Muscle of leg (tissue), 11 donors: ENCODE measurements around the gene CREBBP. TPM values are rescaled to one million over a fixed set of nuclear protein-coding genes. Genes with fewer than 3 reads are reported as not detected.
A peak's percentile ranks its signal among the peaks of the same experiment; 100 is the strongest.

Experiments
- DNase-seq: peaks from one replicate; pipeline ENCODE4 v3.0.0; 2013
- H3K27ac ChIP-seq: one replicate; pipeline ENCODE4 v1.5.1; 2013; ENCODE audit warnings: mild to moderate bottlenecking, low read length, control low read depth
- H3K27me3 ChIP-seq: one replicate; pipeline ENCODE4 v1.6.1; 2013; ENCODE audit warnings: low read length; ENCODE audit not compliant: control insufficient read depth, insufficient read depth
- H3K36me3 ChIP-seq: one replicate; pipeline ENCODE4 v1.6.1; 2013; ENCODE audit warnings: low read length; ENCODE audit not compliant: control insufficient read depth, insufficient read depth
- H3K4me1 ChIP-seq: one replicate; pipeline ENCODE4 v1.6.1; 2013; ENCODE audit warnings: low read length; ENCODE audit not compliant: control insufficient read depth, insufficient read depth
- H3K4me3 ChIP-seq: one replicate; pipeline ENCODE4 v1.5.1; 2013; ENCODE audit warnings: low read length, control low read depth
- H3K9me3 ChIP-seq: replicated peaks from 2 replicates; pipeline ENCODE4 v1.6.1; 2013; ENCODE audit warnings: low read depth, low read length; ENCODE audit not compliant: control insufficient read depth
- WGBS: methylation state at CpG from one replicate; pipeline ENCODE4 v1.1.5; 2013; ENCODE audit warnings: missing lambda C conversion rate; ENCODE audit not compliant: insufficient coverage; 5-methylcytosine and 5-hydroxymethylcytosine counted together
- polyA plus RNA-seq, 8 donors: library from polyadenylated mRNA; unstranded; fragments of 120-200 nt; gene quantifications; one replicate each; pipeline versions ENCODE4 v1.2.1 to v1.2.3, GENCODE V29; 2013; ENCODE audit warnings: inconsistent platforms in 1 of 8, low replicate concordance in 1 of 8; ENCODE audit not compliant: insufficient read length in 8 of 8, insufficient read depth in 1 of 8
- total RNA-seq: library from RNA; stranded (reverse); fragments of 120-200 nt; gene quantifications from one replicate; pipeline ENCODE4 v1.2.4, GENCODE V29; 2013

Gene CREBBP
- total and polyA plus RNA-seq, 9 donors, result 26.4 to 54.2 (median 44.8) TPM

DNA sequence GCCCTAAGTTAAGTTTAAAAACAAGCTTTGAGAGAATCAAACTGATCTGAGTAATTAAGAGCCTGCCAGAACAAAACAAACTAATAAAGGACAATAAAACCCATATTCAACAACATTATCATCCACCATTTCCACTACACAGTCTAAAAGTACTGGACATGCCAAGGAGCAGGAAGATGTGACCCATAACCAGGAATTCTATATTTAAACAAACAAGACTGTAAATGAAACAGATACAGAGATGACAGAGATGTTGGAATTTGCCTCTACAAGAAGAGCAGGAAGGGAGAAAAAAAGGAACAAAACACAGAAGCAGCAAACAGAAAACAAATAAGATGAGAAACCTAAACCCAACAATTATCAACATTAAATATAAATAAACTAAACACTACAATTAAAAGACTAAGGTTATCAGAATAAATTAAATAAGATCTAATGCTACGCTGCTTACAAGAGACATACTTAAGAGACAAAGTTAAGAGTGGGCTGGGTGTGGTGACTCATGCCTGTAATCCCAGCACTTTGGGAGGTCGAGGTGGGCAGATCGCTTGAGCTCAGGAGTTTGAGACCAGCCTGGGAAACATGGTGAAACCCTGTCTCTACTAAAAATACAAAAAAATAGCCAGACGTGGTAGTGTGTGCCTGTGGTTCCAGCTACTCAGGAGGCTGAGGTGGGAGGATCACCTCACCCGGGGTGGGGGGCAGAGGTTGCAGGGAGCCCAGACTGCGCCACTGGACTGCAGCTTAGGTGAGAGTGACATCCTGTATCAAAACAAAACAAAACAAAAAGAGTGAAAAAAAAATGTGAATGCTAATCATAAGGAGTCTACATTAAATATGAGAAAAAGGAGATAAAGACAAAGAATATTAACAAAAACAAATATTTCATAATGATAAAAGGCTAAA lies 50.6 kb downstream of the CREBBP start:
- H3K36me3 ChIP-seq, result peaks cover 10% of the 10 kb centered on the region
- no peaks in the 10 kb centered on the region for H3K4me1 ChIP-seq
- WGBS, result no CpG with 5 or more reads among the region's 6 CpGs

DNA sequence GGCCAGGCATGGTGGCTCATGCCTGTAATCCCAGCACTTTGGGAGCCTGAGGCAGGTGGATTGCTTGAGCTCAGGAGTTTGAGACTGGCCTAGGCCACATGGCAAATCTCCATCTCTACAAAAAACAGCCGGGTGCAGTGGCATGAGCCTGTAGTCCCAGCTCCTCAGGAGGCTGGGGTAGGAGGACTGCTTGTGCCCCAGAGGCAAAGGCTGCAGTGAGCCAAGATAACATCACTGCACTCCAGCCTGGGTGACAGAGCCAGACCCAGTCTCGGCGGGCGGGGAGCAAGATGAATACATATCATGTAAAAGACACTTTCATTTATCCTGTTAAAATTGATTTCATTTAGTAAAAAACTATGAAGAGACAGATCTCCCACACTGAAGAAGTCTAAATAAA lies 54.6 kb downstream of the CREBBP start:
- no CpG with 5 or more reads among the region's 4 CpGs for WGBS
- no peaks in the 10 kb centered on the region for H3K9me3 ChIP-seq

More for the DNA sequence above, 50.6 kb downstream of the CREBBP start:
- Histone ChIP-seq H3K9me3 (peaks cover 18% of the 10 kb centered on the region), H3K27me3 (no peaks in the 10 kb centered on the region), H3K27ac (no peak overlapping the region), H3K4me3 (no peak overlapping the region)
- no peak for DNase-seq

DNA sequence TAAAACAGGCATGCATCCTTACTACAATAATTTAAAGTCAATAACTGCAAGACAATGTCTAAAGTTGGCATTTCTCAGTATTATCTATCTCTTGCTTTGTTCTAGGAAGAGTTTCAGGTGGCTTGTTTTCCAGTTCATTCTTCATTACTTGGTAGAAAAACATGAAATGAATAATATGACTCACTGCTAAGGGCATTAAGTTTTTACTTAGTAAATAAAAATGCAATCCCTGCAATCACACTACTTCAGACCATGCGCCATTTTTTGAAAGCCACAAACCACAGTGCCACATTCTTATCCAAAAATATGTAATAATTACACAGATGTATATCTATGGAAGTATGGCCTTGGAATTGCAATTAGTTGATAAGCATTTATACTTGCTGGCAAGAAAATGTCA lies 55.4 kb downstream of the CREBBP start:
- Histone ChIP-seq H3K36me3 (peaks cover 10% of the 10 kb centered on the region), H3K4me1 (peaks cover 20% of the 10 kb centered on the region), H3K4me3 (no peak overlapping the region), H3K27me3 (no peaks in the 10 kb centered on the region), H3K9me3 (no peaks in the 10 kb centered on the region), H3K27ac (no peak overlapping the region)
- no peak for DNase-seq
- no CpG with 5 or more reads among the region's 1 CpG for WGBS

More for the DNA sequence above, 54.6 kb downstream of the CREBBP start:
- Histone ChIP-seq H3K36me3 (peaks cover 10% of the 10 kb centered on the region), H3K27me3 (no peaks in the 10 kb centered on the region), H3K27ac (no peak overlapping the region), H3K4me3 (no peak overlapping the region), H3K4me1 (peaks cover 12% of the 10 kb centered on the region)
- no peak for DNase-seq

DNA sequence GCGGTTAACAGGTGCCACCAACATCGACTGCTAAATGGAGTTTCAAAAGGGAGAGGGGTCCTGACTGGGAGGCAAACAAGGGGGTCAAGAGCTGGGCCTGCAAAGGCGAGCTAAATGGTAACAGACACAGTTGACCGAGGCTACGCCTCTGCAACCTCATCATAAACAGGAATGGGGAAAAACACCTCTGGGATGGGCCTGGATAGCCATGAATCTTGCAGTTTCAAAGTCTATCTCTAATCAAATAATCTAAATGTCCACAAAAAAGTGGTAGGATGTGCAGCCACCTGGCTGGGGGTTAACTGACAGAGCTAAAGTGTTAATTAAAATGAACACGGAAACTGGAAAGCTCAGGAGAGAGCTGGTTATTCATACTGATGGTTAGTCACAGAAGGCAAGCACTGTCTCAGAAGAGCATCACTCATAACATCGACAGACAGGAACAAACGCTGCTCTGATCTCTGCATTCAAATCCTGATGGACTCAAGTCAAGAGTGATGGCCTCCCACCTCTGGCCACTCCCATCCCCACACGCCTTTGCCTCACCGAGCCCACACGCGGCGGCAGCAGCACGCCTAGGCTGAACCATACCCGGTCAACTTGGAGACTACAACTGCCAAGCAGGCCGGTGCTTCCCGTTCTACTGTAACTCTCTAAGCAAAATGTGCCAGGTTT lies 56.3 kb downstream of the CREBBP start:
- Histone ChIP-seq H3K9me3 (no peaks in the 10 kb centered on the region), H3K27me3 (no peaks in the 10 kb centered on the region), H3K36me3 (peaks cover 6% of the 10 kb centered on the region), H3K4me3 (no peak overlapping the region), H3K27ac (no peak overlapping the region), H3K4me1 (peaks cover 23% of the 10 kb centered on the region)
- DNase-seq, result no peak
- 83% methylated on average over 8 of the region's 17 CpGs for WGBS

DNA sequence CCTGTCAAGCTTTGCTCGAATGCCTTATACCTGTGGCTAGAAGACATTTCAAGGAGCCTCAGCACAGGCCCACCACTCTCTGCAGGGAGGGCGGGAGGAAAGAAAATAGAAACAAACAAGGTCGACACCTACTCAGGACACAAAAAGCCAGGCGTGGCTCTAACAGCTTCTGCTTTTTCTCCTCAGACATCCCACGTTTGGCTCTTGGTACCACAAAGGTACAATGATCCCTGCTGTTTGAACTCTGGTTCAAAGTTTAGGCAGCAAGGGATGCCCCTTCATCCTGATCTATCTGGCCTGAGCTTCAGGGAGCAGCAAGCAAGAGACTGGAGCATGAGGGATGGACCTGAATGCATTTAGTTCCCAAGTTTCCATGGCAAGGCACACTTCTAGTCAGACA lies 57.1 kb downstream of the CREBBP start:
- Histone ChIP-seq H3K9me3 (no peaks in the 10 kb centered on the region), H3K27ac (no peak overlapping the region), H3K36me3 (peaks cover 6% of the 10 kb centered on the region), H3K4me1 (peaks cover 29% of the 10 kb centered on the region), H3K4me3 (no peak overlapping the region), H3K27me3 (no peaks in the 10 kb centered on the region)
- 54% methylated on average over 5 of the region's 5 CpGs for WGBS
- DNase-seq, result no peak

DNA sequence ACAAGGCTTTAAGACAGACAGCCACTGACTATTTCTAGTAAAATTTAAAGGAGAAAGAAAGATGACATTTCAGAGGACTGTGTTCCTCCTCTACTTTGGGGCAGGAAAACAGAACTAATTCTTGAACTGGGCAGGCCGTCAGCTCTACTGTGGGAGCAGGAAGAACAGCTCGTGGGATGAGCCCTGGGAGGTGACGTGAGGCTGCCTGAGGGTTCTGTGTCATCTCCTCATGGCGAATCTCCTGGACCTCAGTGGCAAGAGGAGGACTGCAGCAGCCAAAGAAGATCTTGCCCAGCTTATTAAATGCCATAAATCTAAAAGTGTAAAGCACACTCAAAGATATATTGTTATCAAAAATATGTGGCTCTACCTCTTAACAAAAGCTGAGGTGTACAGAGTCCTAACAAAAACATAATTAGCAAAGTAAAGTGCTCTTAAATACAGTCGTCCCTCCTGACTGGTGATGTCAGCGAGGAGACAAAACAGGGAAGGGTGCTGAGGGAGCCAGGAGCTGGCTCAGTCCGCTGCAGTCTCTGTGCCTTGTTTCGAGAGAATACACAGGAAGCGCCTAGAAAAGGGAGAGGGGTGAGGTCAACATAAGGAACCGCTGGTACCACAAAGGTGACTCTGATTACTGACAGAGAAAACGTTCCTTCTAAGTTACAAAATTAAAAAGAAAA lies 58.0 kb downstream of the CREBBP start:
- Histone ChIP-seq H3K9me3 (no peaks in the 10 kb centered on the region), H3K4me1 (peaks cover 29% of the 10 kb centered on the region), H3K27me3 (no peaks in the 10 kb centered on the region), H3K27ac (no peak overlapping the region), H3K4me3 (no peak overlapping the region), H3K36me3 (peaks cover 4% of the 10 kb centered on the region)
- DNase-seq, result no peak
- no CpG with 5 or more reads among the region's 11 CpGs for WGBS

DNA sequence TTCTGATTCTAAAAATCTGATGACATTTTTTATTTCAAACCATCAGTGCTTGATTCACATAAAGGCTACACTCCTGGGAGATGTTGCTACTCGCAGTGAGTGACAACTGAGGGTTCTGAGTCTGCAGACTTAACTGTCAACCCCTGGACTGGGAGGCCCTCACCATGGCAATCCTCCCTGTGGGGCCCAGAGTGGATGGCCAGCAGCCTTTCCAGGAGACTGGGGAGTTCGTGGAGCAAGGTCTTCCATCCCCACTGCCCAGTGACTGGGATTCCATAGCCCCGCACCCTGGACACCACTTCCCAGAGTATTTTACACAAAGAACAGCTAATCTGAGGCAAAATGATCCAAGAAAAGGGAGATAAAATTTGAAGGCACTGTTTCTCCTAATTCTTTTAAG lies 59.3 kb downstream of the CREBBP start:
- H3K4me3 ChIP-seq, result no peak overlapping the region
- H3K27ac ChIP-seq, result no peak overlapping the region
- H3K27me3 ChIP-seq, result no peaks in the 10 kb centered on the region
- 50% methylated on average over 1 of the region's 3 CpGs for WGBS
- DNase-seq, result no peak
- no peaks in the 10 kb centered on the region for H3K9me3 ChIP-seq
- peaks cover 29% of the 10 kb centered on the region for H3K4me1 ChIP-seq
- H3K36me3 ChIP-seq, result peaks cover 3% of the 10 kb centered on the region

DNA sequence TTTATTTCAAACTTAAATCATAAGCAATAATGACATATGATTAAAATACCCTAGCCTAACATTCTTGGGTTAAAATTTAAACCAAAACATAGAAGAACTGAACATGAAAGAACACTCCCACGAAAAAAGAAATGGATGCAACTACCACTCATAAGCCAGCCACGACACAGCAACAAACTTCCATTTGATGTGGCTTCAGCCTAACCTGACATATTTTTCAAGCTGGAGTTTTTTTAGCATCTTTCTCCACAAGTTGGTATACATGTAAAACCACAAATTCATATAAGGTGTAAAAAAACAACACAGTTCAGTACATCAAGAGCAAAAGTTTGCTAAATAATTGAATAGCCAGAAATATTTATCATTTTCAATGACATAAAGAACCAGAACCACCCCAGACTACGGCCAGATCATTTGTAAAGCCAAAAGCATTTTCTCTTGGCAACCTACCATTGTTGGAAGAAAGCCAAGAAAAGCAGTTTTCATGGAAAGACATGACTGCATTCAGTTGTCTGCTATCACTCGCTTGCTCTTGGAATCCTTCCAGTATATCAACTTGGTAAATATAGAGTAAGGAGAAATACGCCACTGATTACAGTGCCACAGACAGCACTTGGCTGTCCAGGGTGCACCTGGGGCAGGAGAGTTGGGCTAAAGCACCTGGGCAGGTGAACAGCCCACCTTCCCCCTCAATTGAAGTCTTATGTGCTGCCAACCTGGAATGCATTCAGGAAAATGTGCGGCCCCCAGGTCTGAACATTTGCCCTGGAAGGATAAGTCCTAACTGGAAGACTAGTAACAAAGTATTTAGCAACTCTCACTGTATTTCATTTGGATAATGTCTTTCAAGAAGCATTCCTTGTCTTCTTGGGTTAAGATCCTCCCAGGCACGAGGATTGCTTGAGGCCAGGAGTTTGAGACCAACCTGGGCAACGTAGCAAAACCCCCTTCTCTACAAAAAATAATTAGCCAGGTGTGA lies 60.5 kb downstream of the CREBBP start:
- no peak overlapping the region for H3K4me3 ChIP-seq
- H3K27ac ChIP-seq, result peak overlapping the region; percentile 65
- H3K9me3 ChIP-seq, result no peaks in the 10 kb centered on the region
- WGBS, result 35% methylated on average over 4 of the region's 8 CpGs
- no peaks in the 10 kb centered on the region for H3K27me3 ChIP-seq
- peak; percentile 90 for DNase-seq
- peaks cover 3% of the 10 kb centered on the region for H3K36me3 ChIP-seq
- peaks cover 29% of the 10 kb centered on the region for H3K4me1 ChIP-seq

DNA sequence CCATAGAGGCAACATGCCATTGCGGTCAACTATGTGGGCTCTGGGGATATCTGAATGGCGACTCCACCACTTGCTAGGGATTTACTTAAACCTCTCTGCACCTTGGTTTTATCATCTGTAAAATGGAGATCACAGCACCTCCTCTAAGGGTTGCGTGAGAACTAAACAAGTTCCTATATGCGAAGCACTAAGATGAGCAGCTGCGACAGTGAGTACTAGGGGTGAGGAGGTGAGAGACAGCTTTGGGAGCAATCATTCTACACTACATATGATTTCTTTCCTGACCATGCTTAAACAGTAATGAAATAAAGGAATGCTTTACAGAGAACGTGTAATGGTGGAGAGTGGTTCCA lies 61.4 kb downstream of the CREBBP start:
- peak; percentile 41 for DNase-seq
- H3K36me3 ChIP-seq, result peaks cover 3% of the 10 kb centered on the region
- no peaks in the 10 kb centered on the region for H3K9me3 ChIP-seq
- H3K27ac ChIP-seq, result no peak overlapping the region
- H3K4me1 ChIP-seq, result peaks cover 29% of the 10 kb centered on the region
- WGBS, result 21% methylated on average over 2 of the region's 6 CpGs
- H3K27me3 ChIP-seq, result no peaks in the 10 kb centered on the region
- no peak overlapping the region for H3K4me3 ChIP-seq
